Activated T-cell treated with anti-CD3 and anti-CD28 coated beads for 48 hours (primary cell): ENCODE measurements around the gene GNAI1.

ENCODE experiments used
- DNase-seq: peaks from one replicate; pipeline ENCODE4 v3.0.0-alpha.2; 2020; ENCODE audit warnings: low read depth

Gene GNAI1

DNA sequence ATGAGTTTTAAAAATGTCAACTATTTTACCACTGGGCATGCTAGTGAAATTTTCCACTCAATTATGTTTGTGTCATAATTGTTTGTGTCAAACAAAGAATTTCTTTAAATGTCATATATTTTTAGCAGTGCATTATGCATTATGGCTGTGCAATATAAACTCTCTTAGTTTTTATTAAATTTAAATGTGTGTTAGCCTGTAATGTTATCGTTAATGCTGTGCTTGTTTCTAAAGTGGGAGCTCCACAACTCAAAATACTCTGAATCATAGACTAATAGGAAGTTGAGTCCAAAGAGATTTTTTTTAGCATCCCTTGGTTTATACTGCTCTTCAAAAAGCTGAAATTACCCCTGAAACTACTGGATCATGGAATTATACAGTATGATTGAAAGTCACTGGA lies 26.8 kb downstream of the GNAI1 start:
- DNase-seq, result no peak

DNA sequence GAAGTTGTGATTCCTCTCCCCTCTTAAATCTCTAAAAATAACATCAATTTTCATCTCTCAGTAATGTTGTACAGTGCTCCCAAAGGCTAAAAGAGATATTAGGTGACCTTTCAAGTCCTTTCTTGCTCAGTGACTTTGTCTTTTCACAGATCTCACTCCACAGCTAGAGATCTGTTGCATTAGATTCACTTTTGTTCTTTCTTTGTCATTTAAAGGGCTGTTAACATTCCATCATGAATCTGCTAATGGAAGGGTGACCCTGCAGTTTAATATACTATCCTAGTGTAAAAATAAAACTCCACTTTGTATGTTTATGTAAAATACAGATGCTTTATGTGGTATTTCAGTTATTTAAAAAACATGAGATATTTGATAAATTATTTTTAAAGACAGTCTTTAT lies 30.5 kb downstream of the GNAI1 start:
- DNase-seq, result no peak

DNA sequence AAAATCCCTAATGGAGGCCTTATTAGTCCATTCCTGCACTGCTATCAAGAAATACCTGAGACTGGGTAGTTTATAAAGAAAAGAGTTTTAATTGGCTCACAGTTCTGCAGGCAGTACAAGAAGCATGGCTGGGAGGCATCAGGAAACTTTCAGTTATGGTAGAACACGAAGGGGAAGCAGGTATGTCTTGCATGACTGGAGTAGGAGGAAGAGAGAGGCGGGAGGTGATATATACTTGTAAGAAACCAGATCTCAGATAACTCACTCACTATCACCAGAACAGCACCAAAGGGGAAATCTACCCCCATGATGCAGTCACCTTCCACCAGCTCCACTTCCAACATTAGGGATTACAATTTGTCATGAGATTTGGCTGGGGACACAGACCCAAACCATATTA lies 35.8 kb downstream of the GNAI1 start:
- DNase-seq, result no peak

DNA sequence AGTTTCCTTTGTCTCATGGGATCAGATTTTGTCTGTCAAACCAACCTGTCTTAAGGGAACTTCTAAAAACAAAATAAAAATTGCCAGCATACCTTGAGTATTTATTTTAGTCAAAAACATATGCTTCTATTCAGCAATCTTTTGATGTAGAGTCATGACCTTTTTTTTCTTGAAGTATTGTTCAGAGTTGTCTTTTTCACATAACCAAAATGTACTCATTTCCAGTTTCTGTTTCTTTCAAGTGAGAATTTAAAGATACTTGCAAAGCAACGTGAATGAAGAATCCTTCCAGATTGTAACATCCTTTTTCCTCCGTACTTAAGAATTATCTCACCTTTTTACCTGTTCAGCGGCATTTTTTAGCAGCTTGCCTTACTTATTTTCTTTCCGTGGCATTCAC lies 37.8 kb downstream of the GNAI1 start:
- DNase-seq, result no peak

DNA sequence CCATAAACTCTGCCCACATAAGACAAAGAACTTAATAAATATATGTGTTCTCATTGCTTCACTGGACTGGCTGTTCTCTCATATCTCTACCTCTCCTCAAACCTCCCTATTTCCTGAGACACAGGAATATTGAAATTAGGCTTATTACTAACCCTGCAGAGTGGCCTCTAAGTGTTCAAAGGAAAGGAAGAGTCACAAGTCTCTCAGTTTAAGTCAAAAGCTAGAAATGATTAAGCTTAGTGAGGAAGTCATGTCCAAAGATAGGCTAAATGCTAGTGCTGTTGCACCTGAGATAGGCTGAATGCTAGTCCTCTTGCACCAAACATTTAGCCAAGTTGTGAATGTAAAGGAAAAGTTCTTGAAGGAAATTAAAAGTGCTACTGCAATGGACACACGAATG lies 41.1 kb downstream of the GNAI1 start:
- no peak for DNase-seq

DNA sequence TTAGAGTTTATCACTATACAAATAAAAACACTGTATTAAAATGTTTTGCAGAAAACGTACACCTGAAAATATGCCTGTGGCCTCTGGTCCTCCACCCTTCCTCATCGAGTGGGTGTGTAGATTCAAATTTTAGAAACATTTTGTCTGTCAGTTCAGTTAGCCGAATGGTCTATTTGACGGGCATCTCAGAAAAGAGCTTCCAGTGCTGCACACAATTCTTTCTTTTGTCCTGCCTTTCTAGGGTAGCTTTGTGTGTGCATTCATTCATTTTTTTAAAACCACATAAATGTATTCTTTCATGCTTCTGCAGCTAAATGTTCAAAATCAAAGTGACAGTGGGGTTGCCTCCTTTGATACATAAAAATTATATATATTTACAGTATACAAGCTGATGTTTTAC lies 46.8 kb downstream of the GNAI1 start:
- DNase-seq, result no peak

DNA sequence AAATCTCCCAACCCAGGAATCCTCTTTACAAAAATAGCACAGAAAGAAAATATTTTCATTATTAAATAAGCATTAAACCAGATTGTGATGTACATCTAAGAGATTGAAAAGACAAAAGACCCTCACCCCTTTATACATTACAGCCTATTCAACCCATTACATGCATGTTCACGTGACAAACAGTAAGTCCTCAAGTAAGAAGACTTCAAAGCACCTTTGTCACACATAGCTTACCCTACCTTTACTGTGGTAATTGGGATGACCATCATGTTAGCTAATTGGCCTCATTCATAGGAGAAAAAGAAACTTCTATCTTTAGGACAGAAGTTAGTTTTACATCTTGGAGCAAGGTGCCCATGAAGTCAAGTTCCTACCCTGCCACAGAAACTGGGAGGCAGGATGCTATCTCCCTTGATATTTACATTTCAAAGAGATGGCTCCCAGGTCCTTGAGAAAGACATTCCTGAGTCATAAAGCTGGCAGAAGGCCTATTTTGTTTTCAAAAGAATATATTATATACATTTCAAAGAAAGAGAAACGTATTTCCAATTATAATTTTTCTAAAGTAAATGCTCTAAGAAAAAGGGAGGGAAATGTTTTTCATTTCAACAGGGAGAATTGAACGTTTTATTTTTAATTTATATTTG lies 48.1 kb downstream of the GNAI1 start:
- no peak for DNase-seq

DNA sequence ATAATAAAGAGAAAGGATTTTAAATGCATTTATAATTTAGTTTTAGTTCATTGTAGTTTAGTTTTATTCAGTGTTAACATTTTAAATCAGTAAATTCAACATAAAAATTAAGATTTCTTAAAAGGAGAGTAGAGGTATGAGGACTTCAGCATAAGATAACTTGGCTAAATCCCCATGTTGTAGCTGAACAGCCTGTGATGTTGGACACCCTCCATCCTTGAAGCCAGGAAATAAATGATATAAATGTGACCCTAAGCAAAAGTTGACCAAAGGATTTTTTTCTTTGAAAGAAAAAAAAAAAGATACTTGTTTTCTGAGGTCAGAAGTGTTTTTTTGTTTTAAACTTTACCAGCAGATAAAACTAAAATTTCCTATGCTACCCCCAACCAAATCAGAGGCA lies 48.7 kb downstream of the GNAI1 start:
- no peak for DNase-seq

DNA sequence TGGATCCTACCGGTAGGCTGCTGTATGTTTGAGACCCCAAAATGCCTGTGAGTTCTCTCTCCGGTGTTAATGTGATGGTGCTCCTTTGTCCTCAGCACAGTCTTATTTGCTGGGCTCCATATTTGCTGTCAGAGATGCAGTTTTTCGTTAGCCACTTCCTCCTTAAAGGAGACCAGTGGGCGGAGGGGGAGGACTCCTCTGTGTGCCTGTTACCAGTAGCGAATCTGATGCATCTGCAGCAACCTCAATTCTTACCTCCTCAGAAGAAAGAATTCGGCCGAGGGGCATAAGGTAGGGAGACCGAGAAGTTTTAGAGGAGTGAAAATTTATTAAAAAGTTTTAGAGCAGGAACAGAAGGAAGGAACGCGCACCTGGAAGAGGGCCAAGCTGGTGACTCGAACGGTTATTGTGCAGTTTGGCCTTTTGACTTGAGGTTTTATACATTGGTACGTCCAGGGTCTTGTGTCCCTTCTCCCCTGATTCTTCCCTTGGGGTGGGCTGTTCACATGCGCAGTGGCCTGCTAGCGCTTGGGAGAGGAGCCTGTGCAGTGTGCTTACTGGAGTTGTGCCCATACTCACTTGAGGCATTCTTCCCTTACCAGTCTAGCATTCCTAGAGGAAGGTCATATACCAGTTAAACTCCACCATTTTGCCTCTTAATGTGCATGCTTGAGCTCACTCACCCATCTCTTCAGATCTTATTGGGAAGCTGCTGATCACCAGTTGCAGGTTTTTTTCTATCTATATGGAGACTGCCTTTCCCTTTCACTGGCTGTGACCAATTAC lies 49.5 kb downstream of the GNAI1 start:
- DNase-seq, result no peak

DNA sequence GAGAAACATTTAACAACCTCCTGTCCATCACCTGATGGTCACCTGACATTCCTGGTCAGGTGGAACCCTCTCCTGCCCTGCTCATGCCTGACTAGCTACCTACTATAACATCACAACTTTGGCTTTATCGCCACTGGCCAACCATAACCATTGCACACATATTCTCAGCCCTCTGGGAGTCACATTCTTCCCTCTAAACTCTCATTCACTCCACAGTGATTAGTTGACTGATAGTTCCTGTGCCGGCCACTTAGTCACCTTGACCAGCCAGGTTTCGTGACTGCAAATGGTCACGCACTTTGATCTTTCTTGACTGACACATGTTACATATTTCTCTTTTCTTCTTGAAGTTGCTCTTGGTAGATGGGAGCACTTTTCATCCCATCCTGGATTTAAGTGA lies 50.1 kb downstream of the GNAI1 start:
- DNase-seq, result no peak

DNA sequence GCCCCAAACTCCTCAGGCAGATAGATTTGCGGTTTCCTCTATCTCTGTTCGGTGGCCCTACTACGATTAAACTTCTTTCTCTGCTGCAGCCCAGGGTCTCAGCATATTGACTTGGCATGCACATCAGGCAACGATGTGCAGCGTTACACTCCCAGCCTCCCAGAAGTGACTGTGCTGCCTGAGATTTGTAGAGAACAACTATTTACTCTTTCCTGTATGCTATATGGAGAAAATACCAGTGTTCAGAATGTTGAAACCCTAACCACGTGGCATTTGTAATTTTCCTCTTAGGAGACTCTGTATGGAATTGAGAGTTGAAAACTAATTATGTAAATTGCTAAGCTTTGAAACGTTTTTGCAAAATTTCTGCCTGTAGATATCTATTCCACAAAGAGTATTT lies 50.9 kb downstream of the GNAI1 start:
- DNase-seq, result no peak

DNA sequence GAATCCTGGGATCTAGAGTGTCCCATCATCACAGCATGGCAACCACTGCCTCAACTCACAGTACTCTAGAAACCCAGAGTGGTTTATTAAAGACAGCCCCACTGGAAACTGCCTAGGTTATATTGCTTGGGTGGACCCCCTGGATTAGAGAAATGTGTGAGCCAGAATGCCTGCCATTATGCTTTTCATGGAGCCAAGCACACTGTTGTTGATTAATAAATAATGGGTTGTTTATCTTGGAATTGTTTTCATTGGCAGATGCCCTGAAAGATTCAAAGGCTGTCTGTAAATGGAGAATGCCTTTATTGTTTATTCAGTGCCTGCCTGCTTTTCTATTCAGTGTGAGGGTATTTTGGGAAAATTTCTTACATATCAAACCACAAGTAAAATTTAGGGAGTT lies 52.1 kb downstream of the GNAI1 start:
- no peak for DNase-seq

DNA sequence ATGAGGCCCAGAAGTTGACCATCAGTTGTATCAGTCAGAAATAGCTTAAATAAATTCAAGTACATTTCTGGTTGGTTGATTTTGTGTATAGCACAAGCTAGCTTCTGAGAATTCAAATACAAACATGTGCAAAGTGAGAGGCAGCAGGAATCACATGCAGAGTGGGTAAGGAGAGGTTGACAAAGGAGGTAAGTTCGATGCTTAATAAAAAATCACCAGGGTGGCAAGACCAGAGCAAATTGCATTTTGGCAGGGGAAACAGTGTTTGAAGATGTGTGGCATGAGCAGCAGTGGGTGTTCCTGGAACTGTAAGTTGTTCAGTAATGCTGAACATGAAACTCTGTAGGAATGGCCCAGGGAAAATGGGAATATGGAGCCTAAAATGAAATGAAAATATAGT lies 52.6 kb downstream of the GNAI1 start:
- no peak for DNase-seq

DNA sequence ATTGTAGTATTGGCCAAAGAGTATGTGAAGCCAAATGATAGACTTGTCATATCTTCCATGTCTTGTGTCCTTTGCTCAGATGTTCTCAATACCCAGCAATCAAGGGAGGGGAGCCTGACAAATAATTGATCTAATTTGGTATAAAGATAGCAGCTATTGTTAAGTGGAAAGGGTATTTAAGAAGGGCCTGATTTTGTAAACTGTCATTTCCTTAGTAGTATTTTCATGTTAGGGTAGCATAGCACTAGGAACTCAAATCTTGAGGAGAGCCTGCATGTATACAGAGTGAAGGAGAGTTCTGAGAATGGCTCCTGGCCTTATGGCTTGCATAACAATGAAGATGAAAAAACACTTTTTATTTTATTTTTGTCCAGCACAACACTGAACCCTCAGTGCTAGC lies 53.1 kb downstream of the GNAI1 start:
- DNase-seq, result no peak

DNA sequence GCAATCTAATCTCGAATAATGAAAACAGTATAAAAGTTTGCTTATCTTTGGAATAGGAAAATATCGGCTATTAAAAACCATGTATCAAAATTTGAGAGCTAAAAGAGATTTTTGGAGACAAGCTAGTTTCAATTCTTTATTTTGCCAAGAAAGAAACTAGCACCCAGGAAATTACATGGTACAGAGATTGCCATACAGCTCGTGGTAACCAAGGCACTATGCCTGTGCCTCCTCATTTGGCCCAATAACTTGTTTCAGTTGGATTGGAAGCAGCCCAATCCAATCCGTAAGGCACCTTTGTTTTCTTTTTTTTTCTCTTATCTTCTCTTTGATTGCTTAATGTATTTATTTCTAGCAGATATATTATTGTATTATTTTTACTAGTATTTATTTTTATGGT lies 55.0 kb downstream of the GNAI1 start:
- DNase-seq, result no peak

DNA sequence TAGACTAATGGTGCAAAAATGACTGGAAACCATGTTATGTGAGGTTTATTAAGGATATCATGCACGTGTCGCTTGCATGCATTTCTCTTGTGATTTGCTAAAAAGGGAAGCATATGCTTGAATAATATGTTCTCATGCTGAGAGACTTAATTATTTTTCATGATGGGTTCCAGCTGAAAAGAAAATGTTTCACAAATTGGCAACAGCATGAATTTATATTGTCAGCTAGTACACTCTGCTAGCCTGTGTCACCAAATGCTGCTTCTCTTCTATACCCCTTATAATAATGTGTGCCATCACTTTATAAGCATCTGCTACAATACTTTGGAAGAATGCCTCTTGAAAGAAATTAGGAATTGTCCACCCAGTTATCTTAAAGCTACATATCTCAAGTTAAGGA lies 63.0 kb downstream of the GNAI1 start:
- no peak for DNase-seq

DNA sequence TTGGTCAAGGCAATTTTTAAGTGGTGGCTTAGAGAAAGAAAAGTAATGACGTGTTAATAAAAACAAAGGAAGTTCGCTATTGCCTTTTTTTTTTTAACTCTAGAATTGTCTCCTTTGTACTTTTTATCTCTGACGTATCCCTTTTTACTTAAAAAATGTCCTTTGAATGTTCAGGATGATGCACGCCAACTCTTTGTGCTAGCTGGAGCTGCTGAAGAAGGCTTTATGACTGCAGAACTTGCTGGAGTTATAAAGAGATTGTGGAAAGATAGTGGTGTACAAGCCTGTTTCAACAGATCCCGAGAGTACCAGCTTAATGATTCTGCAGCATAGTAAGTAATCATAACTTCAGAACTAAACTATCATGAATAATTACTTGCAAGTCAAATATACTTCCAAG lies 64.4 kb downstream of the GNAI1 start:
- no peak for DNase-seq

DNA sequence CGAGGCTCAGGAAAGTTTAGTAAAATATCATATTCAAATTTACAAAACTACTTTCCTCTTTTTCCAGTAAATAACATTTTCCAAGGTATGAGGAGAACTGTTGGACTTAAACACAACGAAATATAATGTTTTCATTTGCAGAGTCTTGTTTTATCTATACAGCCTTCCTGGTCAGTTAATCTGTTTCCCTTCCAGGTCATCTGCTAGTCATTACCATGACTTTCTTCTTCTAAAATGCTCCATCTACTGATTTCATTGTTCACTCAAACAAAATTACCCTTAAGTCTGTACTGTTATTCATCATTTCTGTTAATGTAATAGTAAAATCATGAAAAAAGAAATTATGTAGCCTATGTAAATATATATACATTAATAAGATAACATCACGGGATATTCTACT lies 69.8 kb downstream of the GNAI1 start:
- no peak for DNase-seq

DNA sequence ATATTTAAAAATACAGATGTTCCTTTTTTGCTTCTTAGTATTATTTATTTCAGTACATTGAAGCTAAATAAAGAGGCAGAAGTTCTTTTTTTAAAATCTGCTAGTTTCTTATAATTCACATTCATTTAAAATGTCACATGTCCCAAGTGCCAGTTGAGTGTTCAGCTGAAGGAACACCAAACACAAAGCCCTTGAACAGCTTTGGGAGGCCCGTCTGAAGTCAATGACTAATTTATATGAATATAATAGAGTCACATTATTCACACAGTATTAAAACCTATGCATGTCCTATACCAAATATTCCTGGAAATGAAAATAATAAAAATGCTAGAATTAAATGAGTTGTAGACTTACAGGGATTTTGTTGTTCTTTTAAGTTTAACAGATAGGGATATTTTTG lies 70.3 kb downstream of the GNAI1 start:
- no peak for DNase-seq

DNA sequence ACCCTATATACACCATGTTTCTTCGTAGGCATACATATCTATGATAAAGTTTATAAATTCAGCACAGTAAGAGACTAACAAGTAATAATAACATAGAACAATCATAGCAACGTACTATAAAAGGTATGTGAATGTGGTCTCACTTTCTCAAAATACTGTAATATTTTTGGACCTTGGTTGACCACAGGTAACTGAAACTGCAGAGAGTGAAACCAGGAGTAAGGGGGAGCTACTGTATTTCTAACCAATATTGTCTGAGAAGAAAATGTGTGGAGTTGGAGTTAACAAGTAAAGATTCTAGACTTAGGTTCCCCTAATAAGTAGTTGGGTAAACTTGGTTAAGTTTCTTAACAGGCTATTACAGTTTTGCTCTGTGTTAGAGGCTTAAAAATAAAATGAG lies 72.1 kb downstream of the GNAI1 start:
- DNase-seq, result no peak

DNA sequence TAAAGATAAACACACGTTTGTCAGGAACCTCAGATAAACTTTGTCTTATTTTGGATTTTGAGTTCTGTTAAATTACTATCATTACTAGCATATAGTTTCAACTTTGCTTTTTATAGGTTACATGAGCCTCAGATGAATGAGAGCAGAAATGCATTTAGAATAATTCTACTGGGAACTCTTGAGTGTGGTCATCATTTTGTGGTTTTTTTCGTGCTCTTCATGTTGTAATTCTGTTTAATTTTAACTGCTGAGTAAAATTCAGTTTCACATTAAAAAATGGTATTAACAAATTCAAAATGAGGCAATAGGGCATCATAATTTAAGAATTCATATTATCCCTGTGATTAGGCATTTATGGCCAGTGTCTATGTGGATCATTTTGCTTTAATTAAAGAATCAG lies 72.9 kb downstream of the GNAI1 start:
- no peak for DNase-seq

DNA sequence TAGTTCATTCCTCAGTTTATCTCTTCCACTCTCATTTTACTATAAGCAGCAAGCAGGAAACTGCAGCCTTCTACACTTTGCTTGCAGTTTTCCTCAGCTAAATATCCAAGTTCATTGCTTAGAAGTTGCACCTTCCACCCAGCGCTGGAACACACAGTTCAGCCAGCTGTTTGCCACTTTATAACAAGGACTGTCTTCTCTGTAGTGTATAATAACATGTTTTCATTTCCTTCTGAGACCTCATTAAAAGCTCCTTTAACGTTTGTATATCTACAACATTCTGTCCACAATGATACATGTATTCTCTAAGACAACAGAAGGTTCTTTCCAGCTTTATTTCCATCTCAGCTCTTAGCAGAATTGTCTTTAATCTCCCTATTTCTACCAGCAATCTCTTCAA lies 74.1 kb downstream of the GNAI1 start:
- DNase-seq, result no peak

DNA sequence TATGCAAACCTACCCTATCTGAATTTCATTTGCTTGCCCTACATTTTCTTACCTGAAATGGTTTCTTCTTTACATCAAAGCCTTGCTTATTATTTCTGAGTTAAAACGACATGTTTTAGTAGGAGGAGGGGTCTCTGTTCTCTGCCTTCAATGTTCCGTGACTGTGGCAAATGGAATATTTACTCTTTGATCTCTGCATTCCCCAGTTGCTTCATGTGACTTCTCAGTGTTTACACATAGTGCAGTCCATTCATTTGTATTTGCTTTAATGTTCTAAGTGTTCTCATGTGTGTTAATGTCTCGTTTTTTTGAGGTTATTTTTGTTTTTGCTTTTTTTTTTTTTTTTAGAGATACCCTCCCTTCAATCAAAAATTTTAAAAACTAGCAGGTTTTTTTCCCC lies 75.8 kb downstream of the GNAI1 start:
- DNase-seq, result no peak

DNA sequence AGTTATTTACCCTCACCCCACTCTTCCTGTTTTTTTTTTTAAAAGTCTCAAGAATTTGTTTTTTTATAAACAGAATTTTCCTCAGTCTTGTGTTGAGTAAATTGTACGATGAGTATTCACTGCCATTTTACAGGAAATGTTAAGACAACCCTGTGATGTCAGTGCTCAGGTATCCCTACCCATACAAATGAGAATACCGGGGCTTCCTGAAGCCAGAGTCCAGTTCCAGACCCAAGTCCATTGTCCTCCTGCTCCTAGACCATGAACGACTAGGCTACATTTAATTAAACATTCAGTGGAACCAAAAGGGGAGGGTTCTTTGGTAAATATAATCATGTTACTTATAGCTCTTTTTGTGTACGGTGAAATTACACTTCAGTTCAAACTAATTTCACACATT lies 79.2 kb downstream of the GNAI1 start:
- DNase-seq, result no peak
